Posterior cingulate gyrus (tissue), 11 donors: ENCODE measurements around the gene AFAP1L1.

Experiments used
- DNase-seq, 10 donors: peaks; one replicate each; pipeline versions ENCODE4 v3.0.0 to v3.0.0-alpha.2; 2020 to 2021; ENCODE audit warnings: mixed read lengths in 3 of 10
- intact Hi-C: fragments of 100-400 bp; cut with DNase I; formaldehyde crosslinking; loops from one replicate; pipeline ENCODE4 v1.15.1; 2023

Gene AFAP1L1

GRCh38 chr5:149282027-149282965 lies 10.6 kb downstream of the AFAP1L1 start:
- DNase-seq, result no peak
- intact Hi-C loops, result no loop called here

- intact Hi-C loops, result no loop called here
- DNase-seq, result no peak
Observed at GRCh38 chr5:149282966-149283332, 11.3 kb downstream of the AFAP1L1 start.

- intact Hi-C loops, result no loop called here
- no peak for DNase-seq
Observed at GRCh38 chr5:149283626-149284480, 12.2 kb downstream of the AFAP1L1 start.

- intact Hi-C loops, result no loop called here
- no peak for DNase-seq
Observed at GRCh38 chr5:149284501-149284900, 12.8 kb downstream of the AFAP1L1 start.

GRCh38 chr5:149285153-149285552 lies 13.5 kb downstream of the AFAP1L1 start:
- no peak for DNase-seq
- intact Hi-C loops, result no loop called here

- intact Hi-C loops, result no loop called here
- DNase-seq, result no peak
Observed at GRCh38 chr5:149288436-149288835, 16.8 kb downstream of the AFAP1L1 start.

- intact Hi-C loops, result no loop called here
- DNase-seq, result no peak
Observed at GRCh38 chr5:149289301-149289700, 17.6 kb downstream of the AFAP1L1 start.

- DNase-seq, result no peak
- intact Hi-C loops, result no loop called here
Observed at GRCh38 chr5:149294872-149295829, 23.5 kb downstream of the AFAP1L1 start.

GRCh38 chr5:149297340-149298025 lies 25.8 kb downstream of the AFAP1L1 start:
- intact Hi-C loops, result no loop called here
- no peak for DNase-seq

GRCh38 chr5:149298163-149298562 lies 26.5 kb downstream of the AFAP1L1 start:
- intact Hi-C loops, result no loop called here
- DNase-seq, result no peak

- intact Hi-C loops, result no loop called here
- DNase-seq, result no peak
Observed at GRCh38 chr5:149298842-149299404, 27.3 kb downstream of the AFAP1L1 start.

- intact Hi-C loops, result no loop called here
- DNase-seq, result no peak
Observed at GRCh38 chr5:149299451-149300054, 27.9 kb downstream of the AFAP1L1 start.

- intact Hi-C loops, result no loop called here
Observed at GRCh38 chr5:149300441-149300840, 28.8 kb downstream of the AFAP1L1 start.

GRCh38 chr5:149301049-149301743 lies 29.5 kb downstream of the AFAP1L1 start:
- no peak for DNase-seq
- intact Hi-C loops, result no loop called here

More at GRCh38 chr5:149300441-149300840, 28.8 kb downstream of the AFAP1L1 start:
- DNase-seq, result no peak

GRCh38 chr5:149301744-149302380 lies 30.2 kb downstream of the AFAP1L1 start:
- DNase-seq, result no peak
- intact Hi-C loops, result no loop called here

GRCh38 chr5:149302641-149303040 lies 31.0 kb downstream of the AFAP1L1 start:
- intact Hi-C loops, result no loop called here
- no peak for DNase-seq

GRCh38 chr5:149303210-149303609 lies 31.6 kb downstream of the AFAP1L1 start:
- no peak for DNase-seq
- intact Hi-C loops, result no loop called here
